Measurements from ENCODE around the gene C9orf50. TPM values are rescaled to one million over a fixed set of nuclear protein-coding genes. Genes with fewer than 3 reads are reported as not detected.

Gene C9orf50
- total and polyA plus RNA-seq, 5 donors from 2014 or later, result not detected

GRCh38 chr9:129654554-129655040, 33.7 kb upstream of the C9orf50 start:
- Mint-ChIP-seq H3K9me3 (no peaks in the 10 kb centered on the region), H3K36me3 (no peaks in the 10 kb centered on the region), H3K4me1 (peaks cover 0 to 2% (median 0%) of the 10 kb centered on the region in 4 donors), H3K27ac (no peak overlapping the region), H3K27me3 (peaks cover 12% of the 10 kb centered on the region), H3K4me3 (no peak overlapping the region)
- H3K27ac ChIP-seq (ENCODE audit: insufficient read depth, low read length, poor library complexity, severe bottlenecking), result no peak overlapping the region
- ATAC-seq (ENCODE audit: low read depth in 2 of 2) (no peak), DNase-seq (no peak)
- H3K4me1 ChIP-seq (ENCODE audit: control insufficient read depth, insufficient read depth, low read length, poor library complexity, severe bottlenecking), result no peaks in the 10 kb centered on the region
- no peaks in the 10 kb centered on the region for H3K36me3 ChIP-seq (ENCODE audit: control insufficient read depth, insufficient read depth, low read length)
- no peak overlapping the region for H3K4me3 ChIP-seq (ENCODE audit: low read depth, low read length)
- H3K9me3 ChIP-seq (ENCODE audit: control insufficient read depth in 2 of 2, low read length in 2 of 2), result no peaks in the 10 kb centered on the region
- H3K27me3 ChIP-seq (ENCODE audit: control insufficient read depth, insufficient read depth, low read length), result no peaks in the 10 kb centered on the region

DNA sequence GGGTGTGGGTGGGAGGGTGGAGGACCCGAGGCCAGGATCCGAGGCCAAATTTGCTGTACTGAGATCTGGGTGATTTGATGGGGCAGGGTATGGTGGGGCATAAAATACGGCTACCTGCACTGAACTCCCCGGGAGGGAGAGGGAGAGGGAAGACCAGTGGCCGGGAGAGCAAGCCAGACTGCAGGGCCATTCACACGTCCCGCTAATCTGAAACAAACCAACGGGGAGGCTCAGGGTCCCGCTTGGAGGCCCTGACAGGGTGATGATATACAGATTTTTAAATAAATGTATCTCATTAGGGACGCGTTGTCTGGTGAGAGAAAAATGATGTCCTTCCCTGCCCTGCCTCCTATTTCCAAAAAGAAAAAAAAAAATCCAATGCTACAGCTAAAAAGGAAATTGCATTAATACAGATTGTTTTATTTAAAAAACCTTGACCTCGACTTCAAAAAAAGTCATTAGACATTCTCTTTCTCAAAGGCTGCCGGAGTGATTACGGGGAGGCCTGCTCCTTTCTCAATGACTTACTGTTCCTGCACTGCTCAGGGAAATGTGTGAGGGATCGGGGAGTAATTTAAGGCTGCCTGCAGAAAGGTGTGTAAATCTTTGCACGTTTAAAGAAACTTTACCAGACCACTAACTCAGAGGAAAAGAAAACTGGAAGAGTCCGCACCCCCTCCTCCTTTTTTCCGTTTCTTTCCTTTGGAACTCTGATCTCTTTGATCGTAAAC, 33.1 kb upstream of the C9orf50 start:
- Mint-ChIP-seq H3K36me3 (no peaks in the 10 kb centered on the region), H3K9me3 (no peaks in the 10 kb centered on the region), H3K27ac (no peak overlapping the region), H3K27me3 (peaks cover 12% of the 10 kb centered on the region), H3K4me1 (peaks cover 0 to 2% (median 0%) of the 10 kb centered on the region in 4 donors), H3K4me3 (no peak overlapping the region)
- Histone ChIP-seq H3K36me3 (ENCODE audit: control insufficient read depth, insufficient read depth, low read length) (no peaks in the 10 kb centered on the region), H3K4me3 (ENCODE audit: low read depth, low read length) (no peak overlapping the region), H3K4me1 (ENCODE audit: control insufficient read depth, insufficient read depth, low read length, poor library complexity, severe bottlenecking) (no peaks in the 10 kb centered on the region), H3K27me3 (ENCODE audit: control insufficient read depth, insufficient read depth, low read length) (no peaks in the 10 kb centered on the region), H3K9me3 (ENCODE audit: control insufficient read depth in 2 of 2, low read length in 2 of 2) (no peaks in the 10 kb centered on the region), H3K27ac (ENCODE audit: insufficient read depth, low read length, poor library complexity, severe bottlenecking) (no peak overlapping the region)
- ATAC-seq (ENCODE audit: low read depth in 2 of 2) (no peak), DNase-seq (no peak)

DNA sequence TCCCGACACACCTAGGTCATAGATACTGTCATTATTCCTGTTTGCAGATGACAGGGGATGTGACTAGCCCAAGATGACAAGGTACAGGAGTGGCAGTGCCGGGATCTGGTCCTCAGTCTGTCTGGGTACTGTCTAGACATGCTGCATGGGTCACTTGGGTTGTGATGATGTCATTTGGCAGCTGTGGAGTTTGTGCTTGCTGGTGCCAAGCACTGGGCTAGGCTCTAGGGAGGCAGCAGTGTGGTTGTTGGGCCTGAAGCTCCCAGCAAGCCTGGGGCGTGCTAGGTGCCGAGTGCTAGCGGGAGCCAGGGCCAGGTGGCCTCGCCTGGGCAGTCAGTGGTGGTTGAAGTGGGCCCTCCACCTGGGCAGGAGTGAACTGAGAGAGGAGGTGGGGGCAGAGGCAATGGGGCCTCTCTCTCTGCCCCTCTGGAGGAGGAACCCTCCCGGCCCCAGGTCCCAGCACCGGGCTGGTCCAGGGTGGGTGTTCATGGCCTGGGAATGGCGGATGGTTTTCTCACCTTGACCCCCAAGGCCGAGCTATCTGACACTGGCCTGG, 29.9 kb upstream of the C9orf50 start:
- Mint-ChIP-seq H3K9me3 (no peaks in the 10 kb centered on the region), H3K4me1 (peaks cover 0 to 2% (median 0%) of the 10 kb centered on the region in 4 donors), H3K4me3 (no peak overlapping the region), H3K27me3 (peaks cover 9% of the 10 kb centered on the region), H3K27ac (no peak overlapping the region), H3K36me3 (no peaks in the 10 kb centered on the region)
- no peaks in the 10 kb centered on the region for H3K36me3 ChIP-seq (ENCODE audit: control insufficient read depth, insufficient read depth, low read length)
- no peak overlapping the region for H3K4me3 ChIP-seq (ENCODE audit: low read depth, low read length)
- H3K9me3 ChIP-seq (ENCODE audit: control insufficient read depth in 2 of 2, low read length in 2 of 2), result no peaks in the 10 kb centered on the region
- no peaks in the 10 kb centered on the region for H3K27me3 ChIP-seq (ENCODE audit: control insufficient read depth, insufficient read depth, low read length)
- DNase-seq (no peak), ATAC-seq (ENCODE audit: low read depth in 2 of 2) (no peak)
- no peaks in the 10 kb centered on the region for H3K4me1 ChIP-seq (ENCODE audit: control insufficient read depth, insufficient read depth, low read length, poor library complexity, severe bottlenecking)
- no peak overlapping the region for H3K27ac ChIP-seq (ENCODE audit: insufficient read depth, low read length, poor library complexity, severe bottlenecking)

DNA sequence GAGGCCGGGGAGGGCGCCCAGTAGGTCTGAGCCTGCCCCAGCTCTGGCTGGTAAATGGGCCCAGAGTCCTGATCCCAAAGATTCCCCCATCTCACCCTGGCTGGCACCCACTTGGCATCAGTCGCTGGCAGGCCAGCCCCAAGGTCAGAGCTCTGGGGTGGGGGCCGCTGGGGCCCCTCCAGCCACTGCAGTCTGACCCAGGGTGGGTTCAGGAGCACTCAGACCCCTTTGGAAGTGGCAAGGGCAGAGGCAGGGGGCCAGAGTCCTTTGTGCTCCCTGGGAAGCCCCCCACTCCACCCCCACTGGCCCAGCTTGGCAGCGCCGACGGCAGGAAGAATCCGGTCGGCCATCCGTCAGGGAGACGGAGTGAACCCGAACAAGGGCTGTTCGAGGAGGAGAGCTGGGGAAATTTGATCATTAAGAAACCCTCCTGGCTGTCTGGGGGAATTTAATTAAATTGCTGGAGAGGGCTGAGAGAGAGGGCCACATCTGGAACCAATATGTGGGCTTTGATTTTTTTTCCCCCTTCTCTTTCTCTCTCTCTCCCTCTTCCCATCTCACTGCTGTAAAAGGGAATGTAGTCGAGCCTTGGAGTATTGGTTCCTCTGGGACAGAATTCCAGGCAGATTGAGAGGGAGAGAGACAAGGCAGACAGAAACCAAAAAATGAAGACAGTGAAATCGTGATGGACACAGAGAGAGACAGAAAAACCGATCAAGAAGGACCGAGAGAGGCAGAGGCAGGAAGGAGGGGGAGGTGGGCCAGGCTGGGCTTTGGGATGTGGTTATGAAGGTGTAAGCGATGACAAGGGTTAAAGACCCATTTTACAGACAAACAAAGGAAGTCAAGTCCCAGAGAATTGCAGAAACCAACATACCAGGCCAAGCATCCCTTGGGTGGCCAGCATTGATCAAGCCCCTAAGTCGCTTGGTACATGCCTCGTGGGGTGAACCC, 29.1 kb upstream of the C9orf50 start:
- H3K27me3 ChIP-seq (ENCODE audit: control insufficient read depth, insufficient read depth, low read length), result no peaks in the 10 kb centered on the region

GRCh38 chr9:129648764-129649115, 27.8 kb upstream of the C9orf50 start:
- H3K27ac Mint-ChIP-seq, result no peak overlapping the region
- no peaks in the 10 kb centered on the region for H3K9me3 Mint-ChIP-seq
- H3K27me3 ChIP-seq (ENCODE audit: control insufficient read depth, insufficient read depth, low read length), result no peaks in the 10 kb centered on the region
- no peaks in the 10 kb centered on the region for H3K9me3 ChIP-seq (ENCODE audit: control insufficient read depth in 2 of 2, low read length in 2 of 2)
- no peak overlapping the region for H3K4me3 Mint-ChIP-seq
- no peaks in the 10 kb centered on the region for H3K36me3 Mint-ChIP-seq
- no peak for DNase-seq
- ATAC-seq (ENCODE audit: low read depth in 2 of 2), result no peak
- H3K36me3 ChIP-seq (ENCODE audit: control insufficient read depth, insufficient read depth, low read length), result no peaks in the 10 kb centered on the region
- H3K27ac ChIP-seq (ENCODE audit: insufficient read depth, low read length, poor library complexity, severe bottlenecking), result no peak overlapping the region
- peaks cover 9% of the 10 kb centered on the region for H3K27me3 Mint-ChIP-seq
- H3K4me1 ChIP-seq (ENCODE audit: control insufficient read depth, insufficient read depth, low read length, poor library complexity, severe bottlenecking), result no peaks in the 10 kb centered on the region
- H3K4me1 Mint-ChIP-seq, result peaks cover 0 to 2% (median 0%) of the 10 kb centered on the region in 4 donors
- no peak overlapping the region for H3K4me3 ChIP-seq (ENCODE audit: low read depth, low read length)

More for the DNA sequence above, 29.1 kb upstream of the C9orf50 start:
- H3K27ac ChIP-seq (ENCODE audit: insufficient read depth, low read length, poor library complexity, severe bottlenecking), result no peak overlapping the region
- Mint-ChIP-seq H3K9me3 (no peaks in the 10 kb centered on the region), H3K4me3 (no peak overlapping the region), H3K27me3 (peaks cover 9% of the 10 kb centered on the region), H3K27ac (peak overlapping the region in 1 of 3 donors; percentile 82), H3K4me1 (peaks cover 0 to 2% (median 0%) of the 10 kb centered on the region in 4 donors), H3K36me3 (no peaks in the 10 kb centered on the region)
- no peak for DNase-seq
- H3K4me1 ChIP-seq (ENCODE audit: control insufficient read depth, insufficient read depth, low read length, poor library complexity, severe bottlenecking), result no peaks in the 10 kb centered on the region
- ATAC-seq (ENCODE audit: low read depth in 2 of 2), result no peak
- H3K9me3 ChIP-seq (ENCODE audit: control insufficient read depth in 2 of 2, low read length in 2 of 2), result no peaks in the 10 kb centered on the region
- no peaks in the 10 kb centered on the region for H3K36me3 ChIP-seq (ENCODE audit: control insufficient read depth, insufficient read depth, low read length)
- no peak overlapping the region for H3K4me3 ChIP-seq (ENCODE audit: low read depth, low read length)

GRCh38 chr9:129648092-129648763, 27.3 kb upstream of the C9orf50 start:
- H3K4me3 ChIP-seq (ENCODE audit: low read depth, low read length), result no peak overlapping the region
- H3K27ac ChIP-seq (ENCODE audit: insufficient read depth, low read length, poor library complexity, severe bottlenecking), result no peak overlapping the region
- H3K27me3 ChIP-seq (ENCODE audit: control insufficient read depth, insufficient read depth, low read length), result no peaks in the 10 kb centered on the region
- H3K27ac Mint-ChIP-seq, result no peak overlapping the region
- ATAC-seq (ENCODE audit: low read depth in 2 of 2) (no peak), DNase-seq (no peak)
- H3K9me3 Mint-ChIP-seq, result no peaks in the 10 kb centered on the region
- peaks cover 9% of the 10 kb centered on the region for H3K27me3 Mint-ChIP-seq
- H3K4me1 ChIP-seq (ENCODE audit: control insufficient read depth, insufficient read depth, low read length, poor library complexity, severe bottlenecking), result no peaks in the 10 kb centered on the region
- H3K36me3 Mint-ChIP-seq, result no peaks in the 10 kb centered on the region
- H3K36me3 ChIP-seq (ENCODE audit: control insufficient read depth, insufficient read depth, low read length), result no peaks in the 10 kb centered on the region
- H3K4me1 Mint-ChIP-seq, result peaks cover 0 to 2% (median 0%) of the 10 kb centered on the region in 4 donors
- peak overlapping the region in 1 of 4 donors; percentile 60 for H3K4me3 Mint-ChIP-seq
- no peaks in the 10 kb centered on the region for H3K9me3 ChIP-seq (ENCODE audit: control insufficient read depth in 2 of 2, low read length in 2 of 2)

DNA sequence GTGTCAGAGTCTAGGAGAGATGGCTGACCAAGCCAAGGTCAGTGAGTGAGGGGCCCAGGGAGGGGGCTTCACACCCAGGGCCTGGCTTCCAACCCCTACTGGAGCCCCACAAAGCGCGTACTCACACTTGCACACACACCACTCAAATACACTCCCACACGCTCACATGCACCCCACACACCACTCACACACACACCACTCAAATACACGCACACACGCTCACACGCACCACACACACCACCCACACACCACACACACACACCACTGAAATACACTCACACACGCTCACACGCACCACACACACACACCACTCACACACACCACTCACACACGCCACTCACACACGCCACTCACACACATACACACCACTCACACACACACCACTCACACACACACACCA, 26.7 kb upstream of the C9orf50 start:
- H3K4me1 ChIP-seq (ENCODE audit: control insufficient read depth, insufficient read depth, low read length, poor library complexity, severe bottlenecking), result no peaks in the 10 kb centered on the region
- H3K36me3 ChIP-seq (ENCODE audit: control insufficient read depth, insufficient read depth, low read length), result no peaks in the 10 kb centered on the region
- H3K27me3 ChIP-seq (ENCODE audit: control insufficient read depth, insufficient read depth, low read length), result no peaks in the 10 kb centered on the region
- H3K27ac ChIP-seq (ENCODE audit: insufficient read depth, low read length, poor library complexity, severe bottlenecking), result no peak overlapping the region
- Mint-ChIP-seq H3K4me3 (peak overlapping the region in 1 of 4 donors; percentile 60), H3K9me3 (no peaks in the 10 kb centered on the region), H3K27ac (no peak overlapping the region), H3K27me3 (peaks cover 9% of the 10 kb centered on the region), H3K36me3 (no peaks in the 10 kb centered on the region), H3K4me1 (peaks cover 0 to 2% (median 1%) of the 10 kb centered on the region in 4 donors)
- DNase-seq (no peak), ATAC-seq (ENCODE audit: low read depth in 2 of 2) (no peak)
- H3K4me3 ChIP-seq (ENCODE audit: low read depth, low read length), result no peak overlapping the region
- H3K9me3 ChIP-seq (ENCODE audit: control insufficient read depth in 2 of 2, low read length in 2 of 2), result no peaks in the 10 kb centered on the region
